Stimulated activated CD4-positive, alpha-beta T cell treated with anti-CD3 and anti-CD28 coated beads, Interleukin-4, amount 100 ng/mL, for 24 hours (primary cell): ENCODE results near the gene ZNF165.
A peak's percentile ranks its signal among the peaks of the same experiment; 100 is the strongest.
"Not testable (repeated sequence)": the region's sequence is repeated elsewhere in the genome, so short reads cannot be mapped to it uniquely, and the experiment has no call there.

Experiments used
- DNase-seq: peaks from one replicate; pipeline ENCODE4 v3.0.0-alpha.2; 2020

Gene ZNF165

DNA sequence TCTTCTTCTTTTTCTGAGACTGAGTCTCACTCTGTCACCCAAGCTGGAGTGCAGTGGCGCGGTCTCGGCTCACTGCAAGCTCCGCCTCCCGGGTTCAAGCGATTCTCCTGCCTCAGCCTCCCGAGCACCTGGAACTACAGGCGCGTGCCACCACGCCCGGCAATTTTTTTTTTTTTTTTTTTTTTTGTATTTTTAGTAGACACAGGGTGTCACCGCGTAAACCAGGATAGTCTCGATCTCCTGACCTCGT lies at the start of gene ZNF165:
Gene ZNF165 (plus strand): TSS at position 188 of the 250 bp plus-strand sequence. CDS start 4,913 bp downstream, outside the sequence.
- not testable (repeated sequence) for DNase-seq

DNA sequence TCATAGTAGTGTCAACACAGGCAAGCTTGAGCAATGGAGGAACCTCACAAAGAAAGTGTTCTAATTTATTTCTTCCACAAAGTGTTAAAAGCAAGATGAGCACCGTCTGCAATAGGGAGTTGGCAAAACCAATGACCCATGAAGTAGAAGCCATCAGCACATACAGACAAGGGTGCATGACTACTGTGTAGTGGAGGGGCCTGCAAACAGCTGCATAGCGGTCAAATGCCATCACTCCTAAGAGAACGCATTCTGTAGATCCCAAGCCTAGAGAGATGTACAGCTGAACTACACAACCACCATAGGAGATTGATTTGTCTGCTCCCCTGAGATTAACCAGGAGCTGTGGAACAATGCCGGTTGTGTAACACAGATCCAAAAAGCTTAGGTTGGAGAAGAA lies 26.8 kb upstream of the ZNF165 start:
- no peak for DNase-seq

DNA sequence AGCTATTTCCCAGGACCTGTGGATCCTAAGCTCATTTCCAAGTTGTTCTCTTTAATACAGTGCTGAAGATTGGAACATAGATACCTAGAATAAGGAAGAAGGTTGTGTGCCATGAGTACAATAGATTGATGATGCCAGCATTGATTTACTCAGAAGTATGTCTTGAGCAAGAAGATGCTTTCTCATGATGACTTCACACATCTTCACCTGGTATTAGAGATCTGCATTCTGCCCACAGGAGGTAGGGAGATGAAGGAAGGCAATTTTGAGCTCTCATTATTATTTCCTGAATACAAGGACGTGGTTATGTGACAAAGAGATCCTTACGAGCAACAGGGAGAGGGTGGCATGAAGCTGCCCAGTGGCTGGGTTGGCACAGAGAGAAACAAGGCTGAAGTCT lies 20.0 kb upstream of the ZNF165 start:
- no peak for DNase-seq

DNA sequence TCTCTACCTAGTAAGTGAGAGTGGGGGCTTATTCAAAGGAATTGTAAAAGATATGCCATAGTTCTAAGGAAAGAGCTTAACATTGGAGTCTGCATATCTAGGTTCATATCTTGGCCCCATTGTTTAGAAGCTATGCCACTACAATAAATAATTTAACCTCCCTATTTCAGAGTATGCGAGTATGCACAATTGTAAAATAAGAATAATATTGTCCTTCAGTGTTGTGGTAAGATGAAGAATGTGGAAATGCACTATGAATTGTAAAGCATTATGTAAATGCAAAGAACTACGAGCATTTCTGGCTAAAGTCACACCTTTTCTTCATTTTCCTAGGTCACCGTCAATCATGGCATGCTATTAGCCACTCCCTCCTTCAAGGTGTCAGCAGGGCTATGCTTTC lies 16.1 kb upstream of the ZNF165 start:
- DNase-seq, result no peak

DNA sequence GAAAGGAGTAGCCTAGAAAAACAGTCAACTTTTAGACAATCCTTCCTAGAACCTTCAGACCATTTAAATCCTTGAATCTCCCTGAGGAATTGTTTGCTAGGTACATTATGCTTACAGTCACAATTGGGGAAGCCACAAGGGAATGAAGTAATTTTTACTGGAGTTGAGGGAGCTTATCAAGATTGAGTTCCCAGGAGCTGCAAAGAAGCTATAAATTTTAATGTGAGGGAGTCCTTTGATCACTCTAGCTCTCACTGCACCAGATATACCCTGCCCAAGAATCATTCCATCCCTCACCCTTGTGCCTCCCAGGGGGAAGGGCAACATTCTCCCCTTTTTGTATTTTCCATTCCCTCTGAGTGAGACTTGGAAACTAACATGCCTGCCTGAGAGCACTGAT lies 12.3 kb upstream of the ZNF165 start:
- no peak for DNase-seq

DNA sequence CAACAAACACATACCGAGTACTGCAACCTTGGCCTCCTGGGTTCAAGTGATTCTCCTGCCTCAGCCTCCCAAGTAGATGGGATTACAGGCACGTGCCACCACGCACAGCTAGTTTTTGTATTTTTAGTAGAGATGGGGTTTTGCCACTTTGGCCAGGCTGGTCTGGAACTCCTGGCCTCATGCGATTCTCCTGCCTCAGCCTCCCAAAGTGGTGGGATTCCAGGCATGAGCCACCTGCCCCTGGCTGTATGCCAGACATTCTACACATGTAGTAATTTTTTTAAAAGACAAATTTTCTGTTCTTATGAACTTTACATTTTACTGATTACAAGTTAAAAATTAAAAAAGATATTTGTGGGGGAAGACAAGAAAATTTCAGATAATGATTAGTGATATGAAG lies 9.4 kb upstream of the ZNF165 start:
- not testable (repeated sequence) for DNase-seq

DNA sequence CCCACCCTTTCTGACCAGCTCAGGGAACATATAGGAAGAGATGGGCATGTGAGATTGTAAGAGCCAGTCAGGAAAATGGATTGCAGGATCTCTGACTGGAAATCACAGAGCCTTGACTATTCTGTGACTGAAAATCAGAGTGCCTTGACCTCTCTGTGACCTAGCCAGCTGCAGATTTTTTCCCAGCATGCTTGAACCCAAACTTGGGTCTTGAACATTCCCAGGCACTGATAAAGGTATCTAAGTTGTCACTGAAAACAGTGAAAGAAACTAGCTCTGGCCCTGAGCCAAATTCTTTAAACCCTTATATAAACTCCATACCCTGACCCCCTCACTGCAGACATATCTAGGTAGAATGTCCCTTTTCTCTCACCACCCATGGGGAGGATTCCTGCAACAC lies 2.3 kb upstream of the ZNF165 start:
- no peak for DNase-seq

DNA sequence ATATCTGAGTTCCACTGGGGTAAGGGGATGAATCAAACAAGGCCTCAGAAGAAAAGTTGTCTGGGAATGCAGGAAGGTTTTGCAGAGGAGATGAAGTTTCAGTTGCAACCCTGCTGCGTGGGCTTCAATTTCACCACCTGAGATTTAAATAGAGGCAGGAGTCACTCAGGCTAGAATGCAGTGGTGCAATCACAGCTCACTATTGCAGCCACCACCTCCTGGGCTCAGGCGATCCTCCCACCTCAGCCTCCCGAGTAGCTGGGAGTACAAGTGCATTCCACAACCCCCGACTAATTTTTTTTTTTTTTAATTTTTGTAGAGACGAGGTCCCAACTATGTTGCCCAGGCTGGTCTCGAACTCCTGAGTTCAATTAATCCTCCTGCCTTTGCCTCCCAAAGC lies 1.5 kb upstream of the ZNF165 start:
- no peak for DNase-seq

DNA sequence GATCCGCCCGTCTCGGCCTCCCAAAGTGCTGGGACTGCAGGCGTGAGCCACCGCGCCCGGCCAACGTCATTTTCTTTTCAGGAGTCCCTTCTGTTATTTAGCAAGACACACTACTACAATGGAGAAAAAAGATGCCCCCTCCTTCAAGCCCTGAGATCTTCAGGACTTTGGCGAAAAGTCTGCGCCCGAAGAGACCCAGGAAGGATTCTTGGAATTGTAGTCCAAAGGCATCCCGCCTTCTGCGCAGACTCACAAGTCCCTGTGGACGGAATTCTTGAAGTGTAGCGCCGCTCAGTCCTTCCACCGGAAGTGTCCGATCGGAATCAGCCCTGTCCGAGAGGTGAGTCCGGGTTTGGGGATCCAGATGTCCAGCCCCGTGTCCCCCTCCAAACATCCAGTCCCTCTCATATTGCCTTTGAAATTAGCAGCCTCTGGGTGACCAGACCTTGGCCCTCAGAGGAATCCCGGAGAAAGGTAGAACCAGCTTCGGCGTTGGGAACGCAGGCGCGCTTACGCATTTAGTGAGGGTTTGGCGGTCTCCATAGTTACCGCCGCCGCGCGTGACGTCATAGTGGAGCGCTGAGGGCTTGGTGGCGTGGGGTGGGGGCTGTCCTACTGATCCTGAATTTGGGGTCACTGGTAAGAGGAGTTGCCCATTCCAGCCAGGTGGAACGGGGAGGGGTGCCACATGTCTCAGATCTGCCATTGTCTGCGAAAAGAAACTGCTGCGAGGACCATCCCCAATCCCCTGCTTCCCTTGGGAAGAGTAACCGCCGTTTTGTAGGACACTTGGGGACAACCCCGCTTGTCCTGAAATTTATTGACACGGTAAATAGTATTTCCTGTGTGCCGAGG lies 490 bp downstream of the ZNF165 start:
- peak; percentile 92 for DNase-seq

DNA sequence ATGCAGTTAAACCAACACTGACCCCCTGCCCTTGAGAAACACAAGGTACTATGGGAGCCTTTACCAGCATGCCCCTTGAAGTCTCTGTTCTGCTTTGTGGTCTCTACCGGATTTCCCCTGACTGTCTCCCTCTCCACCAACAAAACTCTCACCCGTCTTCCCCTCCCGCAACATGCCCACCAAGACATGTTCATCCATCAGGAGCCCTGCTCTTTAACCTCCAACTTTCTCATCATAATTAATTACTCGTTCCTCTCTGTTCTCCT lies 1.1 kb downstream of the ZNF165 start:
- DNase-seq, result peak; percentile 13

DNA sequence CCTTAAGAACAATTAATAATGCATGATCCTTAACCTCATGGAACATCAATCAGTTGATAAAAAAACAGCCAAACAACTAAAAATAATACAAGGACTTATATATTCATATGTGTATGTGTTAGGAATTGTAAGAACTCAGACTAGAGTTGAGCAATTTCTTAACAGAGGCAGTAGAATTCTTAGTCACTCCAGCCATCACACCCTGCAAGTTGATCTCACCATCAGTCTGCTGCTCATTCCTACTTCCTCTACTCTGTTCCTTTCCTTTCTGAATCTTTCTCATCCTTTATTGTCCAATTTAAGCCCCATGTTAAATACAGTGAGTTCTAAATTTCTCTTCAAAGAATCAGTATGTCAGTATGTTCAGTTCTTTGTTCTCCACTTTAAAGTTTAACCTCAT lies 2.6 kb downstream of the ZNF165 start:
- no peak for DNase-seq

DNA sequence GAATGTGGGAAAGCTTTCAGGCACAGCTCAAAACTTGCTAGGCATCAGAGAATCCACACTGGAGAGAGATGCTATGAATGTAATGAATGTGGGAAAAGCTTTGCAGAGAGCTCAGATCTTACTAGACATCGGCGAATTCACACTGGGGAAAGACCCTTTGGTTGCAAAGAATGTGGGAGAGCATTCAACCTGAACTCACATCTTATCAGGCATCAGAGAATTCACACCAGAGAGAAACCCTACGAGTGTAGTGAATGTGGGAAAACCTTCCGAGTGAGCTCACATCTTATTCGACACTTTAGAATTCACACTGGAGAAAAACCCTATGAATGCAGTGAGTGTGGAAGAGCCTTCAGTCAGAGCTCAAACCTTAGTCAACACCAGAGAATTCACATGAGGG lies 8.7 kb downstream of the ZNF165 start:
- DNase-seq, result no peak

DNA sequence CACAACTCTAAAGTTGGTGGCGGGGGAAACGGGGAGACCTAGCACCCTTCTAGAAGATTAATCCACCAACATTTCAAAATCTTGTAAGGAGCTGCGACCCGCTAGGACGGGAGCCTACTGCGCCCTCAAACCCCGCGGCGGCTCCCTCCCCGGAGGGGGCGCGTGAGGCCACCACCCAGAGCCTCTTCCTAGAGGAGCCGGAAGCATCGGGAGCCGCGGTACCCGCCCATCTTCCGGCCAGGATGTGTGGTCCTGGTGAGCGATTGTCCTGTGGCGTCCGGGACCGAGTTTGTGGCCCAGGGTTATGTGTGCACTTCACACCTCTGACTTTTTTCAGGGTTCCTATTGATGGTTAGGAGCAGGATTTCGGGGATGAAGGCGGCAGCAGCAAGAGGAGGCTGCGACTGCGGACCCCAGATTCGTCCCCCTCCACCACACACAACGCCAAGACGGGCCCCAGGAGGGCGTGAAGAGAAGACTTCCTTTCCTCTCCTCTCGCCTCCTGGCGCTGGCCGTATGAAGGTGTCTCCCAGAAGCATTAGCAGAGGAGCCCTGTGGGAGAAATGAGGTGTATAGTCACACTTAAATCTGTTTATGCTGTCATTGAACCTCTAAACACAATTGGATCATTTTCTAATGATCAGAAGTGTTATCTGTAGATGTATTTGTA lies 10.7 kb downstream of the ZNF165 start:
- DNase-seq, result no peak

DNA sequence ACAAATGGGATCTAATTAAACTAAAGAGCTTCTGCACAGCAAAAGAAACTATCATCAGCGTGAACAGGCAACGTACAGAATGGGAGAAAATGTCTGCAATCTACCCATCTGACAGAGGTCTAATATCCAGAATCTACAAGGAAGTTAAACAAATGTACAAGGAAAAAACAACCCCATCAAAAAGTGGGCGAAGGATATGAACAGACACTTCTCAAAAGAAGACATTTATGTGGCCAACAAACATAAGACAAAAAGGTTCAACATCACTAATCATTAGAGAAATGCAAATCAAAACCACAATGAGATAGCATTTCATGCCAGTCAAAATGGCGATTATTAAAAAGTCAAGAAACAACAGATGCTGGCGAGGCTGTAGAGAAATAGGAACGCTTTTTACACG lies 21.9 kb downstream of the ZNF165 start:
- not testable (repeated sequence) for DNase-seq

DNA sequence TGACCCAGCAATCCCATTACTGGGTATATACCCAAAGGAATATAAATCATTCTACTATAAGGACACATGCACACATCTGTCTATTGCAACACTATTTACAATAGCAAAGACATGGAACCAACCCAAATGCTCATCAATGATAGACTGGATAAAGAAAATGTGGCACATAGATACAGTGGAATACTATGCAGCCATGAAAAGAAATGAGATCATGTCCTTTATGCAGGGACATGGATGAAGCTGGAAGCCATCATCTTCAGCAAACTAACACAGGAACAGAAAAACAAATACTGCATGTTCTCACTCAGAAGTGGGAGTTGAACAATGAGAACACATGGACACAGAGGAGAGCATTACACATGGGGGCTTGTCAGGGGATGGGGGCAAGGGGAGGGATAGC lies 22.3 kb downstream of the ZNF165 start:
- DNase-seq, result not testable (repeated sequence)

DNA sequence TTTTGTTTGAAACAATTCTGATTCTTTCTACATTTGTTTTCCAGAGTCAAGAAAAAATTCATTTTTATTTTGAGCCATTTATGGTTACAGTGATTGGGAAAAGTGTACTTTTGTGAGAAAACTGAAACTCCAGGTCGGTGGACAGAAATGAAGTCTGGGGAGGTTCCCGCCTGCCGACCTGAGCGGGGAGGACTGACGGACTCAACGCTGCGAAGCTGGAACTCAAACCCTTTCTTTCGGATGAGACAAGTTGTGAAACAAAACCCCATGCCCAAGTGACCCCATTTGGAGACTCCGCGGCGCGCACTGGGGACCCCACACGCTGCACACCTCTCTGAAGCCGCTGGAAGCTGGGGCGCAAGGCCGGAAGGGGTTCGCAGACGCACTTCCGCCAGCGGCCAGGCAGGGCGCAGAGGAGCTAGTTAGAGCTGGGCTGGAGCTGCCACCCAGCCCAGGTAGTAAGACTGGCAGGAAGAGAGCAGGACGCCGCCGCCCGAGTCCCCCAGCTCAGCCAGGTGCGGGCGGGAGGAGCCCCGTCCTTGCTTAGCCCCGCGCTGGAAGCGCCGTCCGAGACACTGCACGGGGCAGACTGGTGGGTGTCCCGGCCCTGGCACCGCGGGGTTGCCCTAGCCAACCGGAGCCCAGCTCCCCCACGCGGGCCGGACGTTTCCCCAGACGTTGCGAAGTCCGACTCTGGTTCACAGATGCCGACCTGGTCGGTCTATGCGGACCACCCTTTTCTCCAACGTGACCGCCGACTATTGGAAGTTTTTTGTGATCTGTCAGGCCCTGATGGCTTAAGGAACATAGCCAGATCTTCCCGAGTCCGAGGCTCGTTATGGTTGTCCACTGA lies 24.2 kb downstream of the ZNF165 start:
- DNase-seq, result peak; percentile 84

DNA sequence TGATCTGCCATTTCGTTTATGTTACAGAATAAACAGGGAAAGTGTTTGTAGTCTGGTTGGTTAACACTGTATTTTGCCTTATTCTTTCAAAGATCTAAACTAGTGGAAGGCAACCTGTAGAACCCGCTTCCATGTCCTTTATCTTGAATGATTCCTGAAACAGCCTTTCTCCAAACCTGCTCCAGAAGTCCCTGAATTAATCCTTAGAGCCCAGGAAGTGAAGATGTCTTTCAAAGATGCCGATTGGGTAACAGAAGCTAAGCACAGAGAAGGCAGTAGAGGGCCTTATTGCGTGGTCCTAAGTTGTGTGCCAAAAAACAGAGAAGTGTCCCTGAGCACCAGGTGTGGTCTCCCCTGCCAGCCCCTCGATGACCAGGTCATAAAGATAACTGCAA lies 24.9 kb downstream of the ZNF165 start:
- DNase-seq, result no peak

DNA sequence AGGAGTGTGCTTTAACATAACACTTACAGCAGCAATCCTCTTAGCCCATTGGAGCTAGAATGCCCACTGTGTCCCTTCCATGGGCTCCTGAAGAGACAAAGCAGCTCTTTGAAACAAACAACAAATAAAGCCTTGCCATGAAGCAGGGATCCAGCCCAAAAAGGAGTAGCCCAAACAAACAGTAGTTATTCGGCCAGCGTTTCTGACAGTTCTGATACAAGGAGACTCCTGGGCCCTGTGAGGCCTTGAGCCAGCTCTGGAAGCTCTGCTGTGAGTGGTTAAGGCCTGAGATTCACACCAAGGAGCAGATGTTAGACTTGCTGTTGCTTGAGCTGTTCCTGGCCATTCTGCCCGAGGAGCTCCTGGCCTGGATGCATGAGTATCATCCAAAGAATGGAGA lies 27.1 kb downstream of the ZNF165 start:
- DNase-seq, result no peak

DNA sequence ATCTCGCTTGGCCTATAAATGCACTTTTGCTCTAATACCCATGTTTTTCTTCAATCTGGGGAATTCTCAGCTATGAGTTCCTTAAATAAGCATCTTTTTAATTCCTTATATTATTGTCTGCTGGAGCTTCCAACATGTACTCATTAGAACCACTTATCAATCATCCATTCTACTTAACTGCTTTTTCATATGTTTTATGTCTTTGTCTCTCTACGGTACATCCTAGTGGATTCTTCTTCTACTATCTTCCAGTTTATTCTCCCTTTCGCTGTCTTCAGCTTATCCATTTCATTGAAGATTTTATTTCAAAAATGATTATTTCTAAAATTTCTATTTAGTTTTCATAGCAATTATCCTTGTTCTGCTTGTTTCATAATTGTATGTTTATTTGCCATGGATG lies 31.6 kb downstream of the ZNF165 start:
- no peak for DNase-seq

DNA sequence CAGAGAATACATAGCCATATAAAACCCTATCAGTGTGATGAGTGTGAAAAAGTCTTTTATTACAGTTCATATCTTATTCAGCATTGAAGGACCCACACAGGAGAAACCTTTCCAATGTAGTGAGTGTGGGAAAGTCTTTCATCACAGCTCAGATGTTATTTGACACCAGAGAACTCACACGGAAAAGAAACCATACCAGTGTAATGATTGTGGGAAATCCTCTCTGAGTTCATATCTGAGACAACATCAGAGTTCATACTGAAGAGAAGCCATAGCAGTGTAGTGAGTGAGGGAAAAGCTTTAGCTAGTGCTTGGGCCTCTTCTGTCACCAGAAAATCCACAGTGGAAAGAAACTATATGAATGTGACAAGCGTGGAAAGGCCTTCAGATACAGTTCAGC lies 35.4 kb downstream of the ZNF165 start:
- no peak for DNase-seq

DNA sequence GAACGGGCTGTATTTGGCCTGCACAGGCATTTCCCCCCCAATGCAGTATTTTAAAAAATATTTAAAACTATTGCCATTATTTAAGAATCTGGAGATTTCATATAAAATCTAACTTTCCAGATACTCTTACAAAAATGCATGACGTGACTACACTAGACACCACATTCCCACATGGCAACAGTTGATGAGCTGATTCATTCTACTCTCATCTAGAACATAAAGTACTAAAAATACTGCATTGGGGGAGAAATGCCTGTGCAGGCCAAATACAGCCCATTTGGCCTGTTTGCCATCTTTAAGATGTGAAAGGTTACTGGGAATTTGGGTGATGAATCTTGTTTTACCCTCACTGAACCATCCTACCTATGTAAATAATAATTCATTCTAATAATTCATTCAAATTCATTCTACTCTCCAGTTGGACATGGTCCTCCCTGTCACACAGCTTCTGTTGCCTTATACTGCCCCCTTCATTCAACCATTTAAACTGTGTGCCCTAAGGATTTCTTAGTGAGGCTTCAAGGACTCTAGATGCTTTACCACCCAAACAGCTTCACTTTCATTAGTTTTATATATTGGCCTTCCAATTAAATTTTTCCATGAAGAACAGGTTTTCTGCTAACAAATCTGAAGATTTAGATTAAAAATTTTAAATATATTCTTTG lies 37.1 kb downstream of the ZNF165 start:
- no peak for DNase-seq

DNA sequence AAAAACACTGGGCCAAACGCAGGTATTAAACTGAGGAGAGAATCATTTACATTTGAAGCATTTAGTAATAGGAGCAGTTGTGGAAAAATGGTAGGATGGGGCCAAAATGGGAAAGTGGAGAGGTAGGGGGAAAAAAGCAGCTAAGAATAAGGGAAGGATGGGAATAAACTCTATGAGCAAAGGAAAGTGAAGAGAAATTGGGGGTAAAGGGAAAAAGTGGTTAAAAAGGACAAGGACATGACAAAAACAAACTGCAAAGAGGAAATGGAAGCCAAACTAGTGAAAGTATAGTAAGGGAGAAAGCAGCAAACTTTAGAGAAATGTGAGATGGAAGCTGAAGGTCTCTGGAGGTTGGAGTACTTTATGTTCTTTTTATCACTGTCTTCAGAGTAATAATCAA lies 37.8 kb downstream of the ZNF165 start:
- DNase-seq, result no peak

DNA sequence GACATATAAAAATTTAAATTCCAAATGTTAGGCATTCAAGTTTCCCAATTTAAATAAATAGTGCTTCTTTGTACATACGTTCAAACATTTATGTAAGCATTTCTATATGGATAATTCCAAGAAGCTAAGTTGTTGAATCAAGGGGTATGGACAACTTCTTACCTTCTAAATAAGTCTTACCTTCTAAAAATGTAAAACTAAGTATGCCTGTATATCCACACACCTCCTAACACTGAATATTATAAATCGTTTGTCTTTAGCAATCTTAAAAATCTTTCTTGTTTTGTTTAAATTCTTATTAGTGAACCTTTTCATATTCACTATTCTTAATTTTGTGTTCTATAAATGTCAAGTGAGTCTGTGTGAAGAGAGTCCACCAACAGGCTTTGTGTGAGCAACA lies 41.5 kb downstream of the ZNF165 start:
- no peak for DNase-seq

DNA sequence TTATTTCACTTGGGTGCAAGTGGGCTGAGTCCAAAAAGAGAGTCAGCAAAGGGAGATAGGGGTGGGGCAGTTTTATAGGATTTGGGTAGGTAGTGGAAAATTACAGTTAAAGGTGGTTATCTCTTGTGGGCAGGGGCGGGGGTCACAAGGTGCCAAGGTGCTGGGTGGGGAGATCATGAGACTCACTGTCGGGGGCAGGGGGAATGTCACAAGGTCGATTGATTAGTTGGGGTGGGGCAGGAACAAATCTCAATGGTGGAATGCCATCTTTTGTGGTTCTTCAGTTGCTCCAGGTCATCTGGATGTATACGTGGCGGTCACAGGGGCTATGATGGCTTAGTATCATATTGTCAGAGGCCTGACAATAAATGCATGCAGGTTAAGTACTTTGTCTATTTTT lies 41.9 kb downstream of the ZNF165 start:
- not testable (repeated sequence) for DNase-seq
